IMR-90 (cell line): ENCODE measurements around the gene C16orf74. TPM values are rescaled to one million over a fixed set of nuclear protein-coding genes. Genes with fewer than 3 reads are reported as not detected.

Experiments
- ATAC-seq: fragments of 200-7000 bp; cut with Tn5 transposase; 2 replicates; pipeline ENCODE4 v1.9.1; 2020; ENCODE audit warnings: low read depth, mild to moderate bottlenecking, moderate library complexity
- BruUV-seq: library from RNA; stranded (reverse); fragments of 400-500 nt; replicated peaks from 2 replicates; lab custom pipeline; 2021; lab: Mats Ljungman, UMichigan
- CTCF ChIA-PET: fragments of 300-600 bp; formaldehyde crosslinking; extraction: SDS; loops from one replicate; lab custom pipeline; 2021; ENCODE audit warnings: antibody characterized with exemption; lab: Yijun Ruan, JAX
- POLR2A ChIA-PET: fragments of 300-600 bp; sonication (Branson Sonifier 250); formaldehyde crosslinking; loops from one replicate; lab custom pipeline; 2022; ENCODE audit warnings: antibody characterized with exemption; ENCODE audit not compliant: unreplicated experiment; lab: Charles Lee
- DNase-seq: peaks from one replicate; pipeline ENCODE4 v3.0.0; 2013
- H2AFZ ChIP-seq: replicated peaks from 2 replicates; pipeline ENCODE3; 2013; ENCODE audit warnings: low read length, mild to moderate bottlenecking; ENCODE audit not compliant: poor library complexity
- H2AK5ac ChIP-seq: 2 replicates; pipeline ENCODE4 v1.6.1; 2013; ENCODE audit warnings: low read depth, low read length, inconsistent platforms
- H2AK9ac ChIP-seq: replicated peaks from 2 replicates; pipeline ENCODE3; 2013; ENCODE audit warnings: mild to moderate bottlenecking, low read depth, low read length, moderate library complexity; ENCODE audit not compliant: poor library complexity
- H2BK120ac ChIP-seq: 2 replicates; pipeline ENCODE4 v1.6.1; 2013; ENCODE audit warnings: low read depth, low read length, inconsistent platforms
- H2BK15ac ChIP-seq: 3 replicates; pipeline ENCODE4 v1.6.1; 2013; ENCODE audit warnings: low read depth, low read length, inconsistent platforms
- H2BK20ac ChIP-seq: 2 replicates; pipeline ENCODE4 v1.6.1; 2013; ENCODE audit warnings: low read depth, mild to moderate bottlenecking, inconsistent platforms, low read length, moderate library complexity
- H2BK5ac ChIP-seq: 2 replicates; pipeline ENCODE4 v1.6.1; 2013; ENCODE audit warnings: mild to moderate bottlenecking, low read depth, low read length, inconsistent platforms; ENCODE audit not compliant: poor library complexity, severe bottlenecking
- H3K14ac ChIP-seq: replicated peaks from 2 replicates; pipeline ENCODE4 v1.6.1; 2013; ENCODE audit warnings: low read depth, low read length, inconsistent platforms
- H3K18ac ChIP-seq: 2 replicates; pipeline ENCODE4 v1.6.1; 2013; ENCODE audit warnings: low read depth, low read length, control low read depth
- H3K23ac ChIP-seq: 2 replicates; pipeline ENCODE4 v1.6.1; 2013; ENCODE audit warnings: low read depth, low read length, inconsistent platforms
- H3K27ac ChIP-seq: 2 replicates; pipeline ENCODE4 v1.5.1; 2013; ENCODE audit warnings: mild to moderate bottlenecking, control low read depth, low read length; ENCODE audit not compliant: insufficient read depth
- H3K27me3 ChIP-seq: 2 replicates; pipeline ENCODE4 v1.6.1; 2013; ENCODE audit warnings: low read length; ENCODE audit not compliant: control insufficient read depth, insufficient read depth
- H3K36me3 ChIP-seq: 2 replicates; pipeline ENCODE4 v1.6.1; 2013; ENCODE audit warnings: low read length, mixed read lengths; ENCODE audit not compliant: control insufficient read depth, insufficient read depth
- H3K4ac ChIP-seq: 2 replicates; pipeline ENCODE4 v1.6.1; 2013; ENCODE audit warnings: low read depth, low read length, inconsistent platforms
- H3K4me1 ChIP-seq: 2 replicates; pipeline ENCODE4 v1.6.1; 2013; ENCODE audit warnings: low read length, mixed read lengths; ENCODE audit not compliant: control insufficient read depth, insufficient read depth
- H3K4me2 ChIP-seq: 2 replicates; pipeline ENCODE4 v1.6.1; 2013; ENCODE audit warnings: low read depth, mild to moderate bottlenecking, control low read depth, low read length, moderate library complexity
- H3K4me3 ChIP-seq: 2 replicates; pipeline ENCODE4 v1.5.1; 2013; ENCODE audit warnings: low read depth, mild to moderate bottlenecking, control low read depth, low read length, moderate library complexity; ENCODE audit not compliant: insufficient read depth
- H3K56ac ChIP-seq: 2 replicates; pipeline ENCODE4 v1.6.1; 2013; ENCODE audit warnings: low read length, inconsistent platforms; ENCODE audit not compliant: insufficient read depth; ENCODE audit errors: extremely low read depth
- H3K79me1 ChIP-seq, 2 experiments: 2 replicates each; pipeline ENCODE4 v1.6.1; 2013; ENCODE audit warnings: low read length in 2 of 2, inconsistent platforms in 1 of 2, low read depth in 1 of 2
- H3K9ac ChIP-seq: 2 replicates; pipeline ENCODE4 v1.6.1; 2013; ENCODE audit warnings: low read depth, low read length, control low read depth
- H3K9me1 ChIP-seq: 2 replicates; pipeline ENCODE4 v1.6.1; 2013; ENCODE audit warnings: low read length, inconsistent platforms; ENCODE audit not compliant: insufficient read depth
- H3K9me3 ChIP-seq: 2 replicates; pipeline ENCODE4 v1.6.1; 2013; ENCODE audit warnings: low read length; ENCODE audit not compliant: control insufficient read depth, insufficient read depth
- H4K20me1 ChIP-seq: 2 replicates; pipeline ENCODE4 v1.6.1; 2013; ENCODE audit warnings: low read length, inconsistent platforms; ENCODE audit not compliant: insufficient read depth
- H4K5ac ChIP-seq: 2 replicates; pipeline ENCODE4 v1.6.1; 2013; ENCODE audit warnings: mild to moderate bottlenecking, low read depth, low read length, control low read depth
- H4K8ac ChIP-seq, 2 experiments: 2 replicates each; pipeline ENCODE4 v1.6.1; 2013; ENCODE audit warnings: low read depth in 2 of 2, low read length in 2 of 2, control low read depth in 1 of 2, inconsistent platforms in 1 of 2
- H4K91ac ChIP-seq: 2 replicates; pipeline ENCODE4 v1.6.1; 2013; ENCODE audit warnings: low read depth, low read length, inconsistent platforms; ENCODE audit not compliant: insufficient read depth
- CHD1 ChIP-seq: IDR thresholded peaks from 2 replicates; pipeline ENCODE4 v1.6.1; 2012; ENCODE audit warnings: low read depth, low read length, improper control_type of control experiment
- CTCF ChIP-seq: conservative IDR thresholded peaks from 2 replicates; pipeline ENCODE4 v1.5.1; 2012; ENCODE audit warnings: mild to moderate bottlenecking, low read depth, low read length, improper control_type of control experiment
- FOS ChIP-seq: fragments of 150-350 bp; IDR thresholded peaks from 2 replicates; pipeline ENCODE4 v1.6.1; 2016; ENCODE audit warnings: low read depth, low read length
- MAFK ChIP-seq: IDR thresholded peaks from 2 replicates; pipeline ENCODE4 v1.6.1; 2012; ENCODE audit warnings: low read depth, low read length, improper control_type of control experiment
- MAZ ChIP-seq: IDR thresholded peaks from 2 replicates; pipeline ENCODE4 v1.6.1; 2012; ENCODE audit warnings: low read depth, mild to moderate bottlenecking, low read length, improper control_type of control experiment, moderate library complexity, borderline replicate concordance
- MXI1 ChIP-seq: IDR thresholded peaks from 2 replicates; pipeline ENCODE4 v1.6.1; 2012; ENCODE audit warnings: low read depth, mild to moderate bottlenecking, low read length, moderate library complexity, borderline replicate concordance
- NFE2L2 ChIP-seq: fragments of 150-350 bp; IDR thresholded peaks from 2 replicates; pipeline ENCODE4 v1.6.1; 2016; ENCODE audit warnings: low read depth, mild to moderate bottlenecking, low read length
- POLR2A ChIP-seq: IDR thresholded peaks from 2 replicates; pipeline ENCODE4 v1.6.1; 2012; ENCODE audit warnings: mild to moderate bottlenecking, low read depth, low read length
- RAD21 ChIP-seq: IDR thresholded peaks from 2 replicates; pipeline ENCODE4 v1.6.1; 2012; ENCODE audit warnings: low read length, improper control_type of control experiment
- RCOR1 ChIP-seq: IDR thresholded peaks from 2 replicates; pipeline ENCODE4 v1.6.1; 2012; ENCODE audit warnings: mild to moderate bottlenecking, low read length, improper control_type of control experiment; ENCODE audit not compliant: insufficient replicate concordance
- SMC3 ChIP-seq: fragments of 150-350 bp; IDR thresholded peaks from 2 replicates; pipeline ENCODE4 v1.6.1; 2016; ENCODE audit warnings: low read depth, mild to moderate bottlenecking, antibody characterized with exemption, low read length, moderate library complexity
- WGBS, 2 experiments: methylation state at CpG; one replicate each; pipeline versions ENCODE4 v1.1.5 to v1.1.7; 2013; ENCODE audit warnings: missing lambda C conversion rate in 2 of 2; ENCODE audit not compliant: insufficient read length in 1 of 2; ENCODE audit errors: extremely low coverage in 2 of 2; 5-methylcytosine and 5-hydroxymethylcytosine counted together
- dilution Hi-C: fragments of 300-500 bp; cut with HindIII; formaldehyde crosslinking; loops from one replicate; pipeline ENCODE4 v1.14.3; 2018; ENCODE audit warnings: low sequenced_read_pairs; ENCODE audit not compliant: unreplicated experiment
- in situ Hi-C: fragments of 300-500 bp; cut with MboI; formaldehyde crosslinking; loops from 3 replicates; pipeline ENCODE4 v1.14.3; 2019; ENCODE audit warnings: low sequenced_read_pairs, inconsistent platforms, mixed read lengths
- intact Hi-C: fragments of 100-400 bp; cut with micrococcal nuclease; formaldehyde crosslinking; loops from 2 replicates; pipeline ENCODE4 v1.10.0; 2022
- polyA plus RNA-seq, 3 experiments: library from polyadenylated mRNA; depleted of rRNA; stranded (reverse); fragments of >200 nt; gene quantifications; 2 replicates each; pipeline ENCODE4 v1.2.3, GENCODE V29; 2012; ENCODE audit warnings: low replicate concordance in 1 of 3
- total RNA-seq: library from RNA; depleted of rRNA; stranded (reverse); fragments of >200 nt; gene quantifications from 2 replicates; pipeline ENCODE4 v1.2.3, GENCODE V29; 2012
- TF ChIP-seq, protein P1 (sequence below): fragments of 150-350 bp; IDR thresholded peaks from 2 replicates; pipeline ENCODE4 v1.6.1; 2017; ENCODE audit warnings: mild to moderate bottlenecking, antibody characterized with exemption, low read length, low read depth

Gene C16orf74
- total and polyA plus RNA-seq, 2 of the 4 experiments (the other 2 are of a cell fraction): 4.5 to 12.2 TPM

- peaks cover 6 to 14% of the 10 kb centered on the region in 2 experiments; a peak in 3 of 4 replicates for H3K79me1 ChIP-seq
- H3K14ac ChIP-seq: 0 out of 2 replicates have a peak overlapping the region, but pooled peaks have one; percentile 9
- 20% methylated on average over 9 of the region's 19 CpGs; no CpG with 5 or more reads in 1 of the 2 experiments for WGBS, 2 experiments
- no peak overlapping the region for H3K56ac ChIP-seq
- H3K4ac ChIP-seq: no peak overlapping the region
- H2AK5ac ChIP-seq: no peak overlapping the region
- ChIA-PET POLR2A (no interaction called here), CTCF (no interaction called here)
- no peak overlapping the region for H4K91ac ChIP-seq
- H3K4me1 ChIP-seq: peaks cover 11% of the 10 kb centered on the region
- 0 out of 4 replicates have a peak overlapping the region, but pooled peaks of 1 of the 2 experiments have one; percentile 24 for H4K8ac ChIP-seq
- in situ Hi-C loops (no loop called here), dilution Hi-C loops (no loop called here), intact Hi-C loops (loop anchor here (2.0 kb wide), 2 partner anchors 45 to 343 kb away; no protein-coding TSS in a partner anchor)
- H3K4me3 ChIP-seq: no peak overlapping the region
- no peak overlapping the region; the same call in 1 of the 2 replicates for H3K23ac ChIP-seq
- H3K9me1 ChIP-seq: no peaks in the 10 kb centered on the region
- H2AK9ac ChIP-seq: peak overlapping the region; percentile 48
- DNase-seq: peak; percentile 75
- peak; percentile 88 for ATAC-seq
- no peak overlapping the region for H3K4me2 ChIP-seq
- no peak overlapping the region for H2BK15ac ChIP-seq
- H3K9ac ChIP-seq: no peak overlapping the region
- H4K5ac ChIP-seq: no peak overlapping the region
- H2BK5ac ChIP-seq: no peak overlapping the region
- no peak overlapping the region for H3K18ac ChIP-seq
- H2BK20ac ChIP-seq: no peak overlapping the region
- no TSS peak for BruUV-seq
- no peaks in the 10 kb centered on the region for H3K9me3 ChIP-seq
- peaks cover 39% of the 10 kb centered on the region for H3K36me3 ChIP-seq
- H2AFZ ChIP-seq: peak overlapping the region; percentile 40
- no peak overlapping the region for H3K27ac ChIP-seq
- no peaks in the 10 kb centered on the region for H3K27me3 ChIP-seq
- peaks cover 13% of the 10 kb centered on the region for H4K20me1 ChIP-seq
- no peak for TF ChIP-seq RAD21
- TF ChIP-seq CHD1: no peak
- no peak for TF ChIP-seq SMC3
- TF ChIP-seq RCOR1: no peak
- TF ChIP-seq, protein P1, sequence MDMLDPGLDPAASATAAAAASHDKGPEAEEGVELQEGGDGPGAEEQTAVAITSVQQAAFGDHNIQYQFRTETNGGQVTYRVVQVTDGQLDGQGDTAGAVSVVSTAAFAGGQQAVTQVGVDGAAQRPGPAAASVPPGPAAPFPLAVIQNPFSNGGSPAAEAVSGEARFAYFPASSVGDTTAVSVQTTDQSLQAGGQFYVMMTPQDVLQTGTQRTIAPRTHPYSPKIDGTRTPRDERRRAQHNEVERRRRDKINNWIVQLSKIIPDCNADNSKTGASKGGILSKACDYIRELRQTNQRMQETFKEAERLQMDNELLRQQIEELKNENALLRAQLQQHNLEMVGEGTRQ: no peak
- no peak for TF ChIP-seq MAFK
- no peak for TF ChIP-seq MAZ
- no peak for TF ChIP-seq CTCF
- no peak for TF ChIP-seq POLR2A
- no peak for TF ChIP-seq NFE2L2
- TF ChIP-seq MXI1: no peak
- no peak for TF ChIP-seq FOS
- no peak overlapping the region for H2BK120ac ChIP-seq
These were observed 77.1 kb downstream of the C16orf74 start for GRCh38 chr16:85673529-85674417.
